ENCODE results near the gene ANKRD13A. TPM values are rescaled to one million over a fixed set of nuclear protein-coding genes. Genes with fewer than 3 reads are reported as not detected.

The ANKRD13A gene
- total RNA-seq, 1 experiment from 2014 or later = 19.9 TPM

DNA sequence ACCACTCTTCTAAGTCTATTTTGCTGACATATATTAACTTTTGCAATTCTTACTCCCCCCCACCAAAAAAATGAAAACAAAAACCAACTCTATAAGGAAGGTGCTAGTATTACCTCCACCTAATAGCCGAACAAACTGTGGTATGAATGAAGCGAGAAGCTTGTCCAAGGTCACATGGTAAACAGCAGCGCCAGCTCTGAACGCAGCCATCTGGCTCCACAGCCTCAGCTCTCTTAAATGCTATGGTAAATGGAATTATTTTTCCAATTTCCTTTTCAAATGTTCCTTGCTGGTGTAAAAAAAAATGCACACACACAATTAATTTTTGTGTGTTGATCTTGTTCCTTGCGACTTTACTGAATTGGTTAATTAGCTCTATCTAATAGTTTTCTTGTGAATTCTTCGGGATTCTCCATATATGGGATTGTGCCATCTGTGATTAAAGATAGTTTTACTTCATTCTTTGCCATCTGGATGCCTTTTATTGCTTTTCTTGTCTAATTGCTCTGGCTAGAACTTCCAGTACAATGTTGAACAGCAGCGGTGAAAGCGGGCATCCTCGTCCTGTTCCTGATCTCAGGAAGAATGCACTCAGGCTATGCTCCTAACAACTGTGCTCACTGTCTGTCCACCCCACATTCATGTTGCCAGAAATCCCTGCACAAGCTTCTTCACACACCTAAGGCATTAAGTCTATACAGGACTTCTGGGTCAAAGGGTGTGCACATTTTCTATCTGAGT lies 59.8 kb downstream of the ANKRD13A start:
- Histone ChIP-seq H3K79me2 (ENCODE audit: insufficient read depth, low read length) (no peaks in the 10 kb centered on the region), H4K20me1 (ENCODE audit: insufficient read depth) (no peaks in the 10 kb centered on the region), H3K4me2 (ENCODE audit: low read length) (no peak overlapping the region), H3K36me3 (ENCODE audit: control insufficient read depth in 1 of 2, insufficient read depth in 2 of 2, low read length in 2 of 2) (no peaks in the 10 kb centered on the region), H3K9me2 (ENCODE audit: insufficient read depth) (no peaks in the 10 kb centered on the region), H3K9me3 (ENCODE audit: control insufficient read depth in 1 of 2, insufficient read depth in 1 of 2, low read depth in 1 of 2, low read length in 2 of 2) (no peaks in the 10 kb centered on the region), H3K4me3 (replicated peaks in 1 of 2; ENCODE audit: low read depth in 1 of 2, low read length in 2 of 2) (no peak overlapping the region), H3K27me3 (ENCODE audit: insufficient read depth, low read length) (no peaks in the 10 kb centered on the region), H3K9ac (ENCODE audit: low read length) (no peak overlapping the region), H3K27ac (ENCODE audit: low read depth, low read length) (no peak overlapping the region), H2AFZ (ENCODE audit: low read depth, low read length, poor library complexity, severe bottlenecking) (no peak overlapping the region), H3K4me1 (ENCODE audit: control insufficient read depth in 1 of 2, insufficient read depth in 2 of 2, low read length in 2 of 2) (peaks cover 16 to 31% of the 10 kb centered on the region in 2 experiments)
- intact Hi-C loops (cut with micrococcal nuclease) = no loop called here
- no TSS peak for BruUV-seq (replicated peaks)
- no peak for ATAC-seq
- DNase-seq (ENCODE audit: low read depth, low spot score) = no peak
- ChIA-PET POLR2A (no interaction called here), RAD21 (ENCODE audit: low non-redundant PET in 1 of 2, low total read pairs in 2 of 2, uncharacterized antibody in 2 of 2, unreplicated experiment in 2 of 2) (no interaction called here), CTCF (no interaction called here)
- TF ChIP-seq EZH2 (IDR thresholded peaks at IDR 0.05) = no peak
- TF ChIP-seq SRF (IDR thresholded peaks at IDR 0.05; ENCODE audit: low read depth) = no peak
- TF ChIP-seq SIN3A (IDR thresholded peaks at IDR 0.05; ENCODE audit: low read depth) = no peak
- TF ChIP-seq RAD21 (IDR thresholded peaks at IDR 0.05; ENCODE audit: low read depth) = no peak
- TF ChIP-seq CBX3 (IDR thresholded peaks at IDR 0.05; ENCODE audit: low read depth) = no peak
- TF ChIP-seq EZH2phosphoT487 (IDR thresholded peaks at IDR 0.05; ENCODE audit: borderline replicate concordance) = no peak
- TF ChIP-seq, protein P1, sequence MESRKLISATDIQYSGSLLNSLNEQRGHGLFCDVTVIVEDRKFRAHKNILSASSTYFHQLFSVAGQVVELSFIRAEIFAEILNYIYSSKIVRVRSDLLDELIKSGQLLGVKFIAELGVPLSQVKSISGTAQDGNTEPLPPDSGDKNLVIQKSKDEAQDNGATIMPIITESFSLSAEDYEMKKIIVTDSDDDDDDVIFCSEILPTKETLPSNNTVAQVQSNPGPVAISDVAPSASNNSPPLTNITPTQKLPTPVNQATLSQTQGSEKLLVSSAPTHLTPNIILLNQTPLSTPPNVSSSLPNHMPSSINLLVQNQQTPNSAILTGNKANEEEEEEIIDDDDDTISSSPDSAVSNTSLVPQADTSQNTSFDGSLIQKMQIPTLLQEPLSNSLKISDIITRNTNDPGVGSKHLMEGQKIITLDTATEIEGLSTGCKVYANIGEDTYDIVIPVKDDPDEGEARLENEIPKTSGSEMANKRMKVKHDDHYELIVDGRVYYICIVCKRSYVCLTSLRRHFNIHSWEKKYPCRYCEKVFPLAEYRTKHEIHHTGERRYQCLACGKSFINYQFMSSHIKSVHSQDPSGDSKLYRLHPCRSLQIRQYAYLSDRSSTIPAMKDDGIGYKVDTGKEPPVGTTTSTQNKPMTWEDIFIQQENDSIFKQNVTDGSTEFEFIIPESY (IDR thresholded peaks at IDR 0.05; ENCODE audit: extremely low read depth, insufficient replicate concordance, low read length) = no peak
- no peak for TF ChIP-seq SP1 (IDR thresholded peaks at IDR 0.05; ENCODE audit: low read depth)
- no peak for TF ChIP-seq YY1 (IDR thresholded peaks at IDR 0.05; ENCODE audit: extremely low read depth, insufficient replicate concordance, low read depth, low read length)
- no peak for TF ChIP-seq CEBPB (IDR thresholded peaks at IDR 0.05; ENCODE audit: low read depth)
- TF ChIP-seq ZFX (IDR thresholded peaks at IDR 0.05) = no peak
- TF ChIP-seq, protein P2, sequence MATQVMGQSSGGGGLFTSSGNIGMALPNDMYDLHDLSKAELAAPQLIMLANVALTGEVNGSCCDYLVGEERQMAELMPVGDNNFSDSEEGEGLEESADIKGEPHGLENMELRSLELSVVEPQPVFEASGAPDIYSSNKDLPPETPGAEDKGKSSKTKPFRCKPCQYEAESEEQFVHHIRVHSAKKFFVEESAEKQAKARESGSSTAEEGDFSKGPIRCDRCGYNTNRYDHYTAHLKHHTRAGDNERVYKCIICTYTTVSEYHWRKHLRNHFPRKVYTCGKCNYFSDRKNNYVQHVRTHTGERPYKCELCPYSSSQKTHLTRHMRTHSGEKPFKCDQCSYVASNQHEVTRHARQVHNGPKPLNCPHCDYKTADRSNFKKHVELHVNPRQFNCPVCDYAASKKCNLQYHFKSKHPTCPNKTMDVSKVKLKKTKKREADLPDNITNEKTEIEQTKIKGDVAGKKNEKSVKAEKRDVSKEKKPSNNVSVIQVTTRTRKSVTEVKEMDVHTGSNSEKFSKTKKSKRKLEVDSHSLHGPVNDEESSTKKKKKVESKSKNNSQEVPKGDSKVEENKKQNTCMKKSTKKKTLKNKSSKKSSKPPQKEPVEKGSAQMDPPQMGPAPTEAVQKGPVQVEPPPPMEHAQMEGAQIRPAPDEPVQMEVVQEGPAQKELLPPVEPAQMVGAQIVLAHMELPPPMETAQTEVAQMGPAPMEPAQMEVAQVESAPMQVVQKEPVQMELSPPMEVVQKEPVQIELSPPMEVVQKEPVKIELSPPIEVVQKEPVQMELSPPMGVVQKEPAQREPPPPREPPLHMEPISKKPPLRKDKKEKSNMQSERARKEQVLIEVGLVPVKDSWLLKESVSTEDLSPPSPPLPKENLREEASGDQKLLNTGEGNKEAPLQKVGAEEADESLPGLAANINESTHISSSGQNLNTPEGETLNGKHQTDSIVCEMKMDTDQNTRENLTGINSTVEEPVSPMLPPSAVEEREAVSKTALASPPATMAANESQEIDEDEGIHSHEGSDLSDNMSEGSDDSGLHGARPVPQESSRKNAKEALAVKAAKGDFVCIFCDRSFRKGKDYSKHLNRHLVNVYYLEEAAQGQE (IDR thresholded peaks at IDR 0.05; ENCODE audit: low read depth) = no peak
- no peak for TF ChIP-seq FOSL1 (IDR thresholded peaks at IDR 0.05; ENCODE audit: low read depth)
